Measurements from ENCODE around the gene ZBTB7C. TPM values are rescaled to one million over a fixed set of nuclear protein-coding genes. Genes with fewer than 3 reads are reported as not detected.

ZBTB7C gene
- total RNA-seq, 6 donors from 2014 or later: 6.1 to 18.1 (median 12.2) TPM

GRCh38 chr18:48227206-48227605 lies 182.0 kb downstream of the ZBTB7C start:
- peaks cover 19 to 33% (median 28%) of the 10 kb centered on the region in 4 donors for H3K4me1 ChIP-seq
- no peak for TF ChIP-seq POLR2AphosphoS5 (IDR thresholded peaks at IDR 0.05)
- TF ChIP-seq CTCF (IDR thresholded peaks at IDR 0.05): no peak
- TF ChIP-seq EP300 (IDR thresholded peaks at IDR 0.05): no peak
- TF ChIP-seq POLR2A (IDR thresholded peaks at IDR 0.05): no peak
- whole genome bisulfite sequencing, 2 donors: 53 to 57% methylated on average over 6 of the region's 6 CpGs
- DNase-seq (no peak), ATAC-seq (ENCODE audit: low FRiP score in 2 of 2) (no peak)
- H3K9me3 ChIP-seq: no peaks in the 10 kb centered on the region
- no peaks in the 10 kb centered on the region for H3K36me3 ChIP-seq
- H3K27ac ChIP-seq: no peak overlapping the region
- no peak overlapping the region for H3K4me3 ChIP-seq
- H3K27me3 ChIP-seq: no peaks in the 10 kb centered on the region

- ATAC-seq (ENCODE audit: low FRiP score in 2 of 2) (no peak), DNase-seq (no peak)
- TF ChIP-seq POLR2AphosphoS5 (IDR thresholded peaks at IDR 0.05) (no peak), POLR2A (IDR thresholded peaks at IDR 0.05) (no peak), EP300 (IDR thresholded peaks at IDR 0.05) (no peak), CTCF (IDR thresholded peaks at IDR 0.05) (no peak)
- no peaks in the 10 kb centered on the region for H3K36me3 ChIP-seq
- peaks cover 19 to 35% (median 29%) of the 10 kb centered on the region in 4 donors for H3K4me1 ChIP-seq
- H3K9me3 ChIP-seq: no peaks in the 10 kb centered on the region
- H3K27me3 ChIP-seq: no peaks in the 10 kb centered on the region
- H3K27ac ChIP-seq: no peak overlapping the region
- H3K4me3 ChIP-seq: no peak overlapping the region
- WGBS, 2 donors: 87 to 100% methylated on average over 1 of the region's 1 CpG
Measured at GRCh38 chr18:48226401-48226800, 182.8 kb downstream of the ZBTB7C start.

GRCh38 chr18:48222118-48222517 lies 187.1 kb downstream of the ZBTB7C start:
- TF ChIP-seq EP300 (IDR thresholded peaks at IDR 0.05) (no peak), POLR2A (IDR thresholded peaks at IDR 0.05) (no peak), POLR2AphosphoS5 (IDR thresholded peaks at IDR 0.05) (peak in 1 of 2 donors; percentile 34), CTCF (IDR thresholded peaks at IDR 0.05) (no peak)
- Histone ChIP-seq H3K4me3 (no peak overlapping the region), H3K27ac (no peak overlapping the region), H3K9me3 (no peaks in the 10 kb centered on the region), H3K27me3 (no peaks in the 10 kb centered on the region), H3K4me1 (peaks cover 0 to 9% (median 8%) of the 10 kb centered on the region in 4 donors), H3K36me3 (no peaks in the 10 kb centered on the region)
- ATAC-seq (ENCODE audit: low FRiP score in 2 of 2) (peak in 1 of 2 donors; percentile 36), DNase-seq (peak in 1 of 2 donors; percentile 61)
- 25 to 27% methylated on average over 4 of the region's 4 CpGs for WGBS, 2 donors

- Histone ChIP-seq H3K9me3 (no peaks in the 10 kb centered on the region), H3K4me3 (no peak overlapping the region), H3K27me3 (no peaks in the 10 kb centered on the region), H3K4me1 (peaks cover 0 to 7% (median 6%) of the 10 kb centered on the region in 4 donors), H3K27ac (no peak overlapping the region), H3K36me3 (no peaks in the 10 kb centered on the region)
- TF ChIP-seq CTCF (IDR thresholded peaks at IDR 0.05): no peak
- TF ChIP-seq POLR2AphosphoS5 (IDR thresholded peaks at IDR 0.05): no peak
- TF ChIP-seq POLR2A (IDR thresholded peaks at IDR 0.05): no peak
- TF ChIP-seq EP300 (IDR thresholded peaks at IDR 0.05): no peak
- whole genome bisulfite sequencing, 2 donors: 79 to 88% methylated on average over 2 of the region's 2 CpGs
- no peak for DNase-seq
- peak in 1 of 2 donors; percentile 28 for ATAC-seq (ENCODE audit: low FRiP score in 2 of 2)
Measured at GRCh38 chr18:48219810-48220499, 189.2 kb downstream of the ZBTB7C start.
